Measurements from ENCODE around the gene TFRC.
"Not testable (repeated sequence)": the region's sequence is repeated elsewhere in the genome, so short reads cannot be mapped to it uniquely, and the experiment has no call there.

TFRC gene

GRCh38 chr3:196002721-196003120, 79.2 kb downstream of the TFRC start:
- DNase-seq = not testable (repeated sequence)

GRCh38 chr3:196001240-196001639, 80.7 kb downstream of the TFRC start:
- not testable (repeated sequence) for DNase-seq

- not testable (repeated sequence) for DNase-seq
Observed at GRCh38 chr3:196000360-196000950, 81.4 kb downstream of the TFRC start.

GRCh38 chr3:195999896-196000295, 82.0 kb downstream of the TFRC start:
- DNase-seq = no peak
